H1 (cell line): Measurements from ENCODE around the gene TPPP. TPM values are rescaled to one million over a fixed set of nuclear protein-coding genes. Genes with fewer than 3 reads are reported as not detected.

ENCODE experiments used
- ASH2L ChIP-seq: fragments of 200-600, 300-600 bp; sonication (generic); IDR thresholded peaks from one replicate; pipeline ENCODE4 v1.7.1; 2017; ENCODE audit warnings: low read length
- ATF3 ChIP-seq: IDR thresholded peaks from 2 replicates; pipeline ENCODE4 v1.6.1; 2011; ENCODE audit warnings: low read depth, mild to moderate bottlenecking, low read length; ENCODE audit not compliant: insufficient read depth
- CHD1 ChIP-seq: IDR thresholded peaks from 2 replicates; pipeline ENCODE4 v1.6.1; 2012; ENCODE audit warnings: low read depth, low read length, improper control_type of control experiment
- HDAC2 ChIP-seq, 2 experiments: fragments of 300-600 bp in 1 of 2; sonication (generic) in 1 of 2; IDR thresholded peaks; 2 replicates each; pipeline ENCODE4 v1.6.1; 2011 to 2012; ENCODE audit warnings: low read depth in 2 of 2, low read length in 2 of 2, mild to moderate bottlenecking in 2 of 2, moderate library complexity in 2 of 2, borderline replicate concordance in 1 of 2, inconsistent platforms in 1 of 2
- MAFK ChIP-seq: IDR thresholded peaks from 2 replicates; pipeline ENCODE4 v1.6.1; 2012; ENCODE audit warnings: low read depth, mild to moderate bottlenecking, improper control_type of control experiment, low read length
- PHF8 ChIP-seq: fragments of 200-600 bp; sonication (generic); conservative IDR thresholded peaks from 2 replicates; pipeline ENCODE4 v1.7.1; 2012; ENCODE audit warnings: low read depth, mild to moderate bottlenecking, inconsistent platforms, low read length, moderate library complexity
- POLR2A ChIP-seq, 2 experiments: IDR thresholded peaks; 1 replicate in 1 of 2; 2 replicates in 1 of 2; pipeline ENCODE4 v1.6.1; 2011; ENCODE audit warnings: low read depth in 2 of 2, low read length in 2 of 2, mild to moderate bottlenecking in 2 of 2; ENCODE audit errors: control extremely low read depth in 1 of 2
- RBBP5 ChIP-seq: IDR thresholded peaks from 2 replicates; pipeline ENCODE4 v1.7.1; 2012; ENCODE audit warnings: low read depth, mild to moderate bottlenecking, inconsistent platforms, low read length, moderate library complexity, borderline replicate concordance
- SIX5 ChIP-seq: IDR thresholded peaks from 2 replicates; pipeline ENCODE4 v1.6.1; 2011; ENCODE audit warnings: mild to moderate bottlenecking, low read depth, low read length
- SP2 ChIP-seq: IDR thresholded peaks from 2 replicates; pipeline ENCODE4 v1.6.1; 2012; ENCODE audit warnings: mild to moderate bottlenecking, low read length, inconsistent platforms
- TAF7 ChIP-seq: optimal IDR thresholded peaks from 2 replicates; pipeline ENCODE3; 2011; ENCODE audit warnings: low read depth, mild to moderate bottlenecking, inconsistent platforms, low read length, moderate library complexity, borderline replicate concordance
- polyA plus RNA-seq, 7 experiments: library from polyadenylated mRNA; depleted of rRNA in 3 of 7; stranded (reverse) in 5 of 7; unstranded in 2 of 7; fragments of >200 nt in 5 of 7; fragments of 200-250 nt in 2 of 7; gene quantifications; 1 replicate in 5 of 7; 2 replicates in 1 of 7; 4 replicates in 1 of 7; pipeline versions ENCODE4 v1.2.1 to v1.2.3, GENCODE V29; 2011 to 2013; ENCODE audit warnings: missing spikeins in 2 of 7, mixed read lengths in 2 of 7
- total RNA-seq: library from RNA; stranded (reverse); fragmentation: NEBNext Ultra II Directional; extraction: Animal tissue kit (Norgen Biotek cat#: 25700); gene quantifications from 2 replicates; pipeline ENCODE4 v1.2.1, GENCODE V29; 2021

The TPPP gene
- total and polyA plus RNA-seq, 2 of the 8 experiments (the other 6 are each of a cell fraction or from before 2014, with no cell fraction given): 0.36 to 0.93 TPM

DNA sequence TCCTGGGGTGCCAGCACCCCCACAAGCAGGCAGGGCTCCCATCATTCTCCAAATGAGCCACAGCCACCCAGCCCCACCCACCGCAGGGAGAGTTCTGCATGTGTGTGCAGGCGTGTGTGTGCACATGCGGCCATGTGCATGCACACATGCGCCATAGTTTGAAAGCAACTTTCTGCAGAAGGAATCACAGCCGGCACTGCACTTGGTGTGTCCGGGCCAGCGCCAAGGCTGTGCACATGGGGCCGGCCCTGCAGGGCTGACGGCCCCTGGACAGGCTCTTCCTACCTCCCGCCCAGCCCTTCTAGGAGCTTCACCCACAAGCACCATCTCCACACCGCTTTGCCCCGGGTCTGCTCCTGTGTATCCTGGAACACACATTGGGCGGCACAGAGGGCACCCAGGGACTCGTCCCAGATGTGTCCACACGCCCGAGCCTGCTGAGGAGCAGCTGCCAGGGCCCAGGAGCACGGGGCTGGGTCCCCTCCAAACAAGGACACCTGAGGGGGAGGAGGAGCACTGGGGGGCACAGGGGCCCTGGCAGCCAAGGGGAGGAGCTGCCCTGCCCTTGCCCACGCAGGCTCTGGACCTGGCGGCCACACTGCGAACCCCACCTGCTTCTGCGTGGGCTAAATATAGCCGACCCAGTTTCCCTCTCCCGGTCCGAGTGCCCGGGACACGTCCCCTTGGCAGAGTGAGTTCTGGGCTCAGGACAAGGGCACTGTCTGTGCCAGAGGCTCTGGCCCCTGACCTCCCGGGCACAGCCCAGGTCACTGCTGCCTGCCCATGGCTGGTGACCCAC lies 19.1 kb downstream of the TPPP start (continued):
- TF ChIP-seq SP2: no peak
- no peak for TF ChIP-seq MAFK
- TF ChIP-seq SIX5: no peak
- no peak for TF ChIP-seq HDAC2 (IDR thresholded peaks at IDR 0.05; ENCODE audit: borderline replicate concordance in 1 of 2, low read depth in 2 of 2, low read length in 2 of 2)
- no peak for TF ChIP-seq TAF7
- no peak for TF ChIP-seq PHF8
- TF ChIP-seq RBBP5: no peak
- no peak for TF ChIP-seq ATF3
- no peak for TF ChIP-seq CHD1
- no peak for TF ChIP-seq ASH2L
- no peak for TF ChIP-seq POLR2A (IDR thresholded peaks at IDR 0.05; ENCODE audit: control extremely low read depth in 1 of 2, low read depth in 2 of 2, low read length in 2 of 2)
